Measurements from ENCODE around the gene RNPS1.

Gene RNPS1

GRCh38 chr16:2206780-2207433 is 61.0 kb downstream of the RNPS1 start:
- peak overlapping the region; percentile 47 for H3K4me3 ChIP-seq (ENCODE audit: low read depth, low read length)
- peak; percentile 54 for DNase-seq (ENCODE audit: low read depth)
- TF ChIP-seq MYC (IDR thresholded peaks at IDR 0.05; ENCODE audit: low read depth, low read length): no peak
- no peak for TF ChIP-seq POLR2A (IDR thresholded peaks at IDR 0.05; ENCODE audit: extremely low read depth, insufficient read length)
- TF ChIP-seq MAX (IDR thresholded peaks at IDR 0.05; ENCODE audit: low read depth, low read length): no peak
- no peak for TF ChIP-seq CTCF (IDR thresholded peaks at IDR 0.05; ENCODE audit: low read depth, low read length)

- H3K4me3 ChIP-seq (ENCODE audit: low read depth, low read length): peak overlapping the region; percentile 94
- no peak for DNase-seq (ENCODE audit: low read depth)
- TF ChIP-seq MYC (IDR thresholded peaks at IDR 0.05; ENCODE audit: low read depth, low read length) (no peak), MAX (IDR thresholded peaks at IDR 0.05; ENCODE audit: low read depth, low read length) (no peak), CTCF (IDR thresholded peaks at IDR 0.05; ENCODE audit: low read depth, low read length) (no peak), POLR2A (IDR thresholded peaks at IDR 0.05; ENCODE audit: extremely low read depth, insufficient read length) (no peak)
Measured at GRCh38 chr16:2206420-2206779, 61.5 kb downstream of the RNPS1 start.

- peak overlapping the region; percentile 94 for H3K4me3 ChIP-seq (ENCODE audit: low read depth, low read length)
- DNase-seq (ENCODE audit: low read depth): no peak
- TF ChIP-seq MAX (IDR thresholded peaks at IDR 0.05; ENCODE audit: low read depth, low read length): no peak
- TF ChIP-seq MYC (IDR thresholded peaks at IDR 0.05; ENCODE audit: low read depth, low read length): no peak
- TF ChIP-seq CTCF (IDR thresholded peaks at IDR 0.05; ENCODE audit: low read depth, low read length): no peak
- no peak for TF ChIP-seq POLR2A (IDR thresholded peaks at IDR 0.05; ENCODE audit: extremely low read depth, insufficient read length)
Measured at GRCh38 chr16:2205967-2206313, 62.0 kb downstream of the RNPS1 start.

GRCh38 chr16:2205104-2205966 is 62.6 kb downstream of the RNPS1 start, which contains the start of gene MLST8:
MLST8 (plus strand) TSS chr16:2205454; CDS start chr16:2206086, 632 bp downstream.
- peak within 1 kb of the TSS; percentile 94 for H3K4me3 ChIP-seq (ENCODE audit: low read depth, low read length)
- peak; percentile 90 for DNase-seq (ENCODE audit: low read depth)
- TF ChIP-seq CTCF (IDR thresholded peaks at IDR 0.05; ENCODE audit: low read depth, low read length) (no peak), MAX (IDR thresholded peaks at IDR 0.05; ENCODE audit: low read depth, low read length) (peak; percentile 66), MYC (IDR thresholded peaks at IDR 0.05; ENCODE audit: low read depth, low read length) (peak; percentile 37), POLR2A (IDR thresholded peaks at IDR 0.05; ENCODE audit: extremely low read depth, insufficient read length) (peak; percentile 84)

- TF ChIP-seq CTCF (IDR thresholded peaks at IDR 0.05; ENCODE audit: low read depth, low read length) (no peak), POLR2A (IDR thresholded peaks at IDR 0.05; ENCODE audit: extremely low read depth, insufficient read length) (no peak), MAX (IDR thresholded peaks at IDR 0.05; ENCODE audit: low read depth, low read length) (no peak; the same call in 1 of the 2 replicates), MYC (IDR thresholded peaks at IDR 0.05; ENCODE audit: low read depth, low read length) (no peak)
- peak overlapping the region; percentile 94 for H3K4me3 ChIP-seq (ENCODE audit: low read depth, low read length)
- no peak for DNase-seq (ENCODE audit: low read depth)
Measured at GRCh38 chr16:2204416-2205103, 63.4 kb downstream of the RNPS1 start.

Measured in NB4 (cell line).